ENCODE results near the gene ESRRG.

DNA sequence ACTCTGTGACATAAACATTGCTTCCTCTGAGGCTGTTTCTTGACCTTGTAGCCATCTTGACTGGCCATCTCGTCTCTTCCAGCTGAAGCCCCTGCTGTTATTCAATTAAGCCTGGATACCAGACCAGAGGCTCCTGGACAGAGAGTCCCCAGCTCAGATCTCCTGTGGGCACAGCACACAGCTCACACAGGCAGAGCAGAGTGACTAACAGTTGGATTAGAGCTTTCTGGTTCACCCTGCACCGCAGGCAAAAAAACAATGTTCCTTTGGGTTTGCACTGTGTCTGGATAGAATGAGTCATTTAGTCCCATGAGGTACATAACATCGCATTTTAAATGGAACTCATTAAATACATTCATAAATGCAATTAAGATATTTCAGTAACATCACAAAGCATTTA, 266.5 kb downstream of the ESRRG start:
- no peak for TF ChIP-seq POLR2A (IDR thresholded peaks at IDR 0.05; ENCODE audit: control extremely low read depth in 1 of 2, low read depth in 2 of 2, low read length in 2 of 2)
- TF ChIP-seq TAF1 (IDR thresholded peaks at IDR 0.05; ENCODE audit: low read depth, low read length), result no peak
- TF ChIP-seq, protein P1, sequence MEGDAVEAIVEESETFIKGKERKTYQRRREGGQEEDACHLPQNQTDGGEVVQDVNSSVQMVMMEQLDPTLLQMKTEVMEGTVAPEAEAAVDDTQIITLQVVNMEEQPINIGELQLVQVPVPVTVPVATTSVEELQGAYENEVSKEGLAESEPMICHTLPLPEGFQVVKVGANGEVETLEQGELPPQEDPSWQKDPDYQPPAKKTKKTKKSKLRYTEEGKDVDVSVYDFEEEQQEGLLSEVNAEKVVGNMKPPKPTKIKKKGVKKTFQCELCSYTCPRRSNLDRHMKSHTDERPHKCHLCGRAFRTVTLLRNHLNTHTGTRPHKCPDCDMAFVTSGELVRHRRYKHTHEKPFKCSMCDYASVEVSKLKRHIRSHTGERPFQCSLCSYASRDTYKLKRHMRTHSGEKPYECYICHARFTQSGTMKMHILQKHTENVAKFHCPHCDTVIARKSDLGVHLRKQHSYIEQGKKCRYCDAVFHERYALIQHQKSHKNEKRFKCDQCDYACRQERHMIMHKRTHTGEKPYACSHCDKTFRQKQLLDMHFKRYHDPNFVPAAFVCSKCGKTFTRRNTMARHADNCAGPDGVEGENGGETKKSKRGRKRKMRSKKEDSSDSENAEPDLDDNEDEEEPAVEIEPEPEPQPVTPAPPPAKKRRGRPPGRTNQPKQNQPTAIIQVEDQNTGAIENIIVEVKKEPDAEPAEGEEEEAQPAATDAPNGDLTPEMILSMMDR (IDR thresholded peaks at IDR 0.05; ENCODE audit: control extremely low read depth in 1 of 3, insufficient read depth in 1 of 3, low read depth in 1 of 3, low read length in 3 of 3), result no peak
- no peak for TF ChIP-seq CBX8 (IDR thresholded peaks at IDR 0.05; ENCODE audit: borderline replicate concordance, low read depth, low read length)
- no peak for TF ChIP-seq EP300 (IDR thresholded peaks at IDR 0.05; ENCODE audit: borderline replicate concordance in 1 of 2, low read depth in 2 of 2, low read length in 2 of 2)
- no peak for TF ChIP-seq EZH2 (IDR thresholded peaks at IDR 0.05; ENCODE audit: low read depth, low read length, severe bottlenecking)
- no peak for TF ChIP-seq CHD1 (IDR thresholded peaks at IDR 0.05; ENCODE audit: low read depth, low read length)
- no peak for TF ChIP-seq BCL11A (IDR thresholded peaks at IDR 0.05; ENCODE audit: low read depth in 2 of 2, low read length in 2 of 2)
- TF ChIP-seq POLR2AphosphoS5 (IDR thresholded peaks at IDR 0.05; ENCODE audit: low read depth, low read length), result no peak

All from H1 (cell line).